GM19023 (cell line): ENCODE measurements around the gene BDH1.
A peak's percentile ranks its signal among the peaks of the same experiment; 100 is the strongest.

Experiments
- ATAC-seq: cut with Tn5 transposase; IDR thresholded peaks from one replicate; pipeline ENCODE4 v1.9.1; 2021; ENCODE audit warnings: mild to moderate bottlenecking, moderate library complexity; ENCODE audit not compliant: unreplicated experiment

Gene BDH1

GRCh38 chr3:197508051-197508451, 47.7 kb downstream of the BDH1 start:
- no peak for ATAC-seq

DNA sequence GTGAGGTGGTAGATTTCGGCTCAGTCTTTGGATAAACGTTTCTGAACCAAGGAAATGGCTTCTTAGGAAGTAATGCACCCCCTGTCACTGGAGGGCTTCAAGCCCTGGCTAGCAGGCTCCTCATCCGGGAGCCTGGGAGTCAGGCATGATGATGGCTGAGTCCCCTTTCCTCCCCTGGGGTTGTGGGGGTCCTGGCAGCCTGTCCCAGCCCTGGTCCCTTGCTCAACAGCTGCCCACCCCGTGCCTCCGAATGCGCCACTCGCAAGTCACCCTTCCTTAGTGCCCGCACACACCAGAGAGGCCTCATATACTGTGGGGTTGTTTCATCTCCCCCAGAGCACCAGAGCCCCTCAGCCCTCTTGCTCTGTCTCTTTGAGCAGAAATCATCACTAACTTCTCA, 48.2 kb downstream of the BDH1 start:
- no peak for ATAC-seq

DNA sequence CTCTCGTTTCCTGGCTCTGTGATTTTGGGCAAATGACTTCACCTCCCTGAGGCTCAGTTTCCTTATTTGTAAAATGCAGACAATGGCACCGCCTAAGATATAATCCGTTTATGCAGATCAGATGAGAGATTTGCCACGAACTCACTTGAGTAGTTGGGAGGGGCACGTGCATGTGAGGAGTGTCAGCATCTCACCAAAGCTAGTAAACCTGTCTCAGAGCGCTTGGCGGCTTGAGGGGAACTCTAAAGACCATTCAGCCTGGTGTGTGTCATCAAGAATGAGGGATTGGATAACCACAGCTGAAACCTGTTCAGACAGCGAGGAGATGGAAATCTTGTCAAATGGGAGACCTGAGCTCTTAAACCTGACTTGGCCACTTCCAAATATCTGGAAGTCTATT, 48.7 kb downstream of the BDH1 start:
- ATAC-seq: no peak

- ATAC-seq: no peak
Measured at GRCh38 chr3:197505796-197506548, 49.8 kb downstream of the BDH1 start.

- no peak for ATAC-seq
Measured at GRCh38 chr3:197504641-197505121, 51.1 kb downstream of the BDH1 start.

- no peak for ATAC-seq
Measured at GRCh38 chr3:197504229-197504628, 51.5 kb downstream of the BDH1 start.

GRCh38 chr3:197503652-197504051, 52.1 kb downstream of the BDH1 start:
- ATAC-seq: no peak

DNA sequence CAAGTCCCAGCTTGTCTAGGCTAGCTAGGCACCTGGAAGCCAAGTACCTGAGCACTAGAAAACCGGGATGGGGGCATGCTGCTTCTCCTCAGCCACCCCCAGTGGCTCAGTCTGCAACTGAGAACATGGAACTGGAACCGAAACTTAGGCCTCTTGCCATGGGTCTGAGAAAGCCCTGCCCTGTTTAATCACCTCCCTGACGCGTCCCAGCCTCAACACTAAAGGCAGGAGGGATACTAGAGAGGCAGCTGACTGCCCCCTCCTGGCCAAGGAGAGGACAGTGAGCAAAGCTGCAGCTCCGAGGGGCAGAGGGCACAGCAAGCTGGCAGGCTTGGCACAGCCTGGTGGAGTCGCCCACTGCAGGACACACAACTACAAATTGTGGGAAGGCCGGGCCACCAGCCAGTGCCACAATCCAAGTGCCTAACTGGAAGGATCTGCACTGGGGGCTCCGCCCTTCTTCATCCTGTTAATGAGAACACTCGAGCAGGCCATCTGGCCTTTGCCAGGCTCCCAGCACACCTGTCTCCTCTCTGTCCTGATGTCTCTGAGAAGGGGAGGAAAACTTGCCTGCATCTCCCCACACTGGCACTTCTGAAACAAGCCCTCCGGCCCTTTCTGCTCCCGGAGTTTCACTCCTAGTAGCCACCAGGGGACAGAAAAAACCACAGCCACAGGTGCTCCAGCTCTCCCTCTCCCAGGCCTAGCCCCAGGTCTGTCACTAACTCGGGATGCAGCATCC, 53.7 kb downstream of the BDH1 start:
- no peak for ATAC-seq

DNA sequence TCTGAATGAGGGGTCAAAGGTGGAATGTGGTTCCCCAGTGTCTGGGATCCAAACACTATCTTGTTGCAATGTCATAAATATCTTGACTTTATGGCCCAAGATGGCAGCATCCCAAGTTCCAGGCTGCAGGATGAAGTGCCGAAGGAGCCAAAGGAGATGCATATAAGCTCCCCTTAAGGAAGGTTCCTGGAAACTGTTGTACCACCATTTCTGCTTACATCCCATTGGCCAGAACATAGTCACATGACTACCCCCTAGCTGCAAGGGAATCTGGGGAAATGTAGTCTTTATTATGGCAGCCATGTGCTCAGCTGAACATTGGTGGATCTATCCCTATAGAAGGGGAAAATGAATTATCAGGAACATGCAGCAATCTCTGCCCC, 54.3 kb downstream of the BDH1 start:
- no peak for ATAC-seq

- ATAC-seq: no peak
Measured at GRCh38 chr3:197500812-197501211, 55.0 kb downstream of the BDH1 start.

- no peak for ATAC-seq
Measured at GRCh38 chr3:197499427-197499826, 56.3 kb downstream of the BDH1 start.

DNA sequence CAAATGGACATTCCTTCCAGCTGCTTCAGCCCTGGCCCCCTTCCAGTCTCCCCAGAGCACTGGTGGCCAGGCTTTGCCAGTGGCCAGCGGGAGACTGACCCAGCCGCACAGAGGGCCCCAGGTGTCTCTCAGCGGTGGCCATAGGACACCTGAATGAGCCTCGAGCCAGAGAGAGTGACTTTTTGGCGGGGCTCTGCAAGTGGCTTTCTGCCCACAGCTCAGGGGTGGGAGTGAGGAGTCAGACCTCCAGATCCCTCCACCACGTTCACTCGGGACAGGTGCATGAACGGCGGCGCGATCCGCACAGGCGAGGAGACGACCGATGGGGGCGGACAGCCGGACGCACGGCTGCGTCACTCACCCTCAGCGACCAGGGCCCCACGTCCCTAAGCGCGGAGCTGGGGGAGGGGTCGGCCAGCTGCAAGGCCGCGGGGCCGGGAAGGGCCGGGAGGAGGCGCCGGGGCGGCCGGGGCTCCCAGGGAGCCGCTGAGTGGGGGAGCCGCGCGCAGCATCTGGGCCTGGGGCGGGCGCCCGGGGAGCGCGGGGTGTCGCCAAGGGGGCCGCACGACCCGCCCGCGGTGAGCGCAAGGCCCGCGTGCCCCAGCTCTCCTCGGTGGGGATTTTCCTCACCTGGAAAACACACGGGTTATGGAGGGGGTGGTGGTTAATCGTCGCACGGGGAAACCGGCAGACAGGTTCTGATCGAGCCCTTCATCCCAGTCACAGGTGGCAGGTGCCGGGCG, 57.1 kb downstream of the BDH1 start:
- ATAC-seq: no peak

DNA sequence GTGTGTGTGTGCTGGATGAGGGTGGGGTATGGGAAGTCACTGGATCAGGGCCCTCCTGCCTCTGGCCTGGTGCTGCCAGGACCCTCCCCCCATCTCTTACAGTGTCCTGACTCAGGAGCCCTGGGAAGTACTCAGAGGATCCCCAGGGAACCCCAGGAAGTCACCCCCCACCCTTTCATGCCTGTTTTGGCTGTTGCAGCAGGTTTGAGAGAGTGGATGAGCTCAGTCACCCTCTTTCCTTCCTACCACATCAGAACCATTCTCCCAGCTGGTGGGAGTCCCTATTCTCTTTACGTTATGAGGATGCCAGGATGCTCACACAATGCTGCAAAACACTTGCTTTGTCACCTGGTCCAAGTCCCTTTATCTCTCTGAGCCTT, 59.0 kb downstream of the BDH1 start:
- no peak for ATAC-seq

DNA sequence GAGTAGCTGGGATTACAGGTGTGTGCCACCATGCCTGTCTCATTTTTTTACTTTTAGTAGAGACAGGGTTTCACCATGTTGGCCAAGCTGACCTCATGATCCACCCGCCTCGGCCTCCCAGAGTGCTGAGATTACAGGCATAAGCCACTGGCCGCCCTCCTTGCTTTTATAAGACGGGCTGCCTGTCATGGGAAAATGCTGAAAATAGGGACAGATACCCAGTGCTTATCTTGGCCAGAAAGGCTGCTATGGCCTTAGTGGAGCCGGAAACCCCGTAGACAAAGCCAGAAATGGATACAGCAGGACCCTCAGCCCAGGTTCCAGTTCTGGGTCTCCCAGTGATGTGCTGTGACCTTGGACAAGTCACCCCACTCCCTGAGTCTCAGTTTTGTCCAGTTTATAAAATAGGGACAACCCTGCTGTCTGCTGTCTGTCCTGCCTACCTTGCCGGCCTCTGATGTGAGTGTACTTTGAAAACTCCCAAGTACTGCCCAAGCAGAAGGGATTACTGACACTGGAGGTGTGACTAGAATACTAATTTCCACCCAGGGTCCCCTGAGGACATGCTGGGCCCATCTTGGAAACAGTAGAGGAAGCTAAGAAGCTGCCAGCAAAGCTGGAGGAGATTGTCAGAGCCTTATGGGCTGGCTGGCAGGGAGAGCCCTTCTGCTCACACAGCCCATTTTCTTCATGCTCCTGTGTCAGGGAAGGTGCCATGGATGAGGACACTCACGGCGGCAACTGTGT, 59.6 kb downstream of the BDH1 start:
- ATAC-seq: no peak

DNA sequence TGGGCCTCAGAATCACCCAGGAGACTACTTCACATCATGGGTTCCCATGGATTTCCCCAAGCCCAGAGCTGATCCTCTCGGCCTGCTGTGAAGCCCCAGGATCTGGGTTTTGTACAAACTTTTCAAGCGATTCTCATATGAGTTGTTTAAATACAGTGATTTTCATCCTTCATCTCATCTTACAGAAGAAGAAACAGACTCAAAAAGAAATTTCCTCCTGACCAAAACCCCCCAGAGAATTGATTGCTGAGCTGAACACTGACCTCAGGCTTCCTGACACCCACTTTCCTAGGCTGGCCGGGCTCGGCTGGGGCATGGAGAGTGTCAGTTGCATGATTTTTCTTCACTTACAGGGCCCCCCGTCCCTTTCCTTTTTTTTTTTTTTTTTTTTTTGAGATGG, 60.3 kb downstream of the BDH1 start:
- peak; percentile 47 for ATAC-seq

GRCh38 chr3:197495059-197495455, 60.7 kb downstream of the BDH1 start:
- ATAC-seq: peak; percentile 32

DNA sequence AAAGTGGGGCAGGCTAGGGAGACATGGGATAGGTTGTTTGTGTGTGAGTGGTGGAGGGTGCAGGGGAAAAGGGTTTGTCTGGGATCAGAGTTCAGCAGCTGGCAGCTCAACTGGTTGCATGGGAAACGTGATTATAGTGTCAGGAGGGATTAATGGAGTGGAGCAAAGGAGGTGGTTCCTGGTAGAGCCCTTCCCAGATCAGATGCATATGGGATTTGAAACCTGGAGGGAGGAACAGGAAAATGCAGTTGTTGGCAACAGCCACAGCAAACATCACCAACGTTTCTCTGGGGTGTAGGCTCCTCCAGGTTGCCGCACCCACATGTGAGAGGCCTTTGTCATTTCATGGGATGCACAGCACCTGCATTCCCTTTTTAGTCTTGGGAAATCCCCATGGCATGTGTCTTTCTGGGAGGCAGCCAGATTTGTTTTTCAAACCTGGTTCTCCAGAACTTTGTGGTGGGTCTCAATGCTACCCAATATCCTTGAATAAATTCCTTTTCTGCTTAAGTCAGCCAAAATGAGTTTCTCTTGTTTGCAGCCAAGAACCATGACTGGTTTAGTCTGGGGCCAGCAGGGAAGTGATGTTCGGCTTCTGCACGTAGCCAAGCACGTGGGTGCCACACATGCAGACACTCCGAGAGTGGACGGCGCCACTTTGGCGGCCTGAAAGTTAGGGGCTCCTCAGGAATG, 61.3 kb downstream of the BDH1 start:
- no peak for ATAC-seq

GRCh38 chr3:197493049-197493448, 62.7 kb downstream of the BDH1 start:
- ATAC-seq: no peak

DNA sequence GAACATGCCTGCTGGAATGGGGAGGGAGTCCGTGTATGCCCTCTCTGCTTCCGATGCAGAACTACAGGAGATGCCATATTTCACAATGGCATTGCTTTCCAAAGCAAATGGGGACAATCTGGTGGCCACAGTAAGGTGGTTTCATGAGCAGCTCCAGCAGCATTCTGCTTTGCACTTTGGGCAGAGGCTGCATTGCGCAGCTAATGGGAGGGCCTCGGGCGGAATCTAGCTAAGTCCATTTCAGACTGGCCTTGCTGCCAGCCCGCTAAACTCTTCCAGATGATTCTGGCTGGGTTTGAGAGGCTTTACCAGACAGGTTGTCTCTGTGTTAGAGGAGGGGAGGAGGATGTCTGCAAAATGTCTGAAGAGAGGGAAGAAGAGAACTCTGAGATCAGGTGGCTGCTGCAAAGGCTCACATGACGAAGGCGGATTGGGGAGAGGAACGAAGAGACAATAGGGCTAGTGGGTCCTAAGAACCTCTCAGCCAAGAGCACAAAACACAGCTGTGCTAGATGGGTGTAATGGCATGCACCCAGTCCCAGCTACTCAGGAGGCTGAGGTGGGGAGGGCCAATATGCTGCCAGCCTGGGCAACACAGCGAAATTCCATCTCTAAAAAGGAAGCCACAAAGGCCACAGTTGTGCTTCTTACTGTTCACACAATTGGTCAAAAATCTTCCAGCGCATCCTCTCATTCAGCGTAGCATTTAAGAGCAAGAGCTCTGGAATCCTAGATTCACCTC, 63.7 kb downstream of the BDH1 start:
- ATAC-seq: no peak

DNA sequence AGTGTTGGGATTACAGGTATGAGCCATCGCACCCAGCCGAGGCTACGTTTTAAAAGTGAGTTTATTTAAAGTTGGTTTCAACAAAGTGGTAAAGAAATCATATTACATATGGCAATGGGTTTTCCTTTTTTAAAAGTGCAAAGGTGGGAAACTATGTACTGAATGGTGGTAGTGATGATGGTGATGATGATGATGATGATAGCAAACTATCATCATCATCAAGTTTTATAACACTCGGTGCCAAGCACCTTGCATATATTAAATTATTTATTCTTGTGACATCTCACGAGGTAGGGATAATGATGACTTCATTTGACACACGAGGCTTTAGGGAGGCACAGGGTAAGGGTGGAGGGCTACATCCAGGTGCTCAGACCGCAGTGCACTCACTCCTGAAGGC, 64.3 kb downstream of the BDH1 start:
- ATAC-seq: no peak
